Measurements from ENCODE around the gene CNKSR1.
A peak's percentile ranks its signal among the peaks of the same experiment; 100 is the strongest.

CNKSR1 gene

GRCh38 chr1:26161415-26162219 is 15.7 kb upstream of the CNKSR1 start:
- no peak for DNase-seq

- DNase-seq = no peak
Measured at GRCh38 chr1:26162220-26162709, 15.0 kb upstream of the CNKSR1 start.

- DNase-seq = no peak
Measured at GRCh38 chr1:26163684-26164035, 13.6 kb upstream of the CNKSR1 start.

- no peak for DNase-seq
Measured at GRCh38 chr1:26164036-26164860, 13.0 kb upstream of the CNKSR1 start.

- no peak for DNase-seq
Measured at GRCh38 chr1:26164861-26165842, 12.1 kb upstream of the CNKSR1 start.

GRCh38 chr1:26166719-26167281 is 10.5 kb upstream of the CNKSR1 start:
- DNase-seq = no peak

GRCh38 chr1:26168410-26169197 is 8.7 kb upstream of the CNKSR1 start, which contains the start of gene C1orf232:
C1orf232 (minus strand) TSS chr1:26168963; CDS start chr1:26168499, 464 bp downstream.
- no peak for DNase-seq

- no peak for DNase-seq
Measured at GRCh38 chr1:26169198-26169554, 8.1 kb upstream of the CNKSR1 start.

- DNase-seq = peak; percentile 83
Measured at GRCh38 chr1:26169669-26170471, 7.4 kb upstream of the CNKSR1 start, which contains the start of gene ZNF593. ZNF593 (plus strand) TSS chr1:26169908; CDS start chr1:26169984, 76 bp downstream.

GRCh38 chr1:26170472-26170821 is 6.8 kb upstream of the CNKSR1 start:
- DNase-seq = no peak

GRCh38 chr1:26171084-26172072 is 5.9 kb upstream of the CNKSR1 start, which contains the start of gene ZNF593OS:
ZNF593OS (minus strand) TSS chr1:26171832; CDS start chr1:26171661, 171 bp downstream.
- DNase-seq = no peak

- DNase-seq = no peak
Measured at GRCh38 chr1:26175346-26175745, 1.9 kb upstream of the CNKSR1 start.

GRCh38 chr1:26180010-26180506 is 2.8 kb downstream of the CNKSR1 start:
- DNase-seq = no peak

- no peak for DNase-seq
Measured at GRCh38 chr1:26181586-26182382, 4.5 kb downstream of the CNKSR1 start.

- no peak for DNase-seq
Measured at GRCh38 chr1:26182383-26182696, 5.0 kb downstream of the CNKSR1 start.

- DNase-seq = no peak
Measured at GRCh38 chr1:26184086-26184485, 6.8 kb downstream of the CNKSR1 start.

GRCh38 chr1:26184883-26185282 is 7.6 kb downstream of the CNKSR1 start:
- DNase-seq = no peak

- no peak for DNase-seq
Measured at GRCh38 chr1:26187882-26188281, 10.6 kb downstream of the CNKSR1 start.

Measured in NK-92 treated with Interleukin-12 subunit alpha and Interleukin-12 subunit beta, amount 100 ng/mL, for 24 hours (cell line).